Ammon's horn (tissue), 1 donor: ENCODE measurements around the gene TBC1D24.

Experiments
- DNase-seq: peaks from one replicate; pipeline ENCODE4 v3.0.0-alpha.2; 2016; ENCODE audit warnings: low spot score

The TBC1D24 gene

GRCh38 chr16:2517954-2518605 is 43.2 kb downstream of the TBC1D24 start:
- no peak for DNase-seq

GRCh38 chr16:2518823-2519710 is 44.1 kb downstream of the TBC1D24 start:
- no peak for DNase-seq

DNA sequence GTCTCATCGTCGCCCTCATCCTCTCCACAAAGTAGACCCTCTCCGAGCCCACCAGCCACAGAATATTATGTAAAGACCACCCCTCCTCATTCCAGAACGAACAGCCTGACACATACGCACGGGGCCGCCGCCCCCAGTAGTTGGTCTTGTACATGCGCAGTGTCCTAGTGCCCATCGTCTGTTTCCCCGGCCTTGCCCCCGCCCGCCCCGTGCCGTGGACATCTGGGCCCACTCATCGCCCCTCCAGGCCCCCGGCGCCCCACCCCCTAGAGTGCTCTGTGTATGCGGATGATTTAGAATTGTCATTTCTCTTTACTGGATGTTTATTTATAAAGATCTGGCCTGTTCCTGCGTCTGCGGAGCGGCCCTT is 44.8 kb downstream of the TBC1D24 start:
- DNase-seq: no peak

DNA sequence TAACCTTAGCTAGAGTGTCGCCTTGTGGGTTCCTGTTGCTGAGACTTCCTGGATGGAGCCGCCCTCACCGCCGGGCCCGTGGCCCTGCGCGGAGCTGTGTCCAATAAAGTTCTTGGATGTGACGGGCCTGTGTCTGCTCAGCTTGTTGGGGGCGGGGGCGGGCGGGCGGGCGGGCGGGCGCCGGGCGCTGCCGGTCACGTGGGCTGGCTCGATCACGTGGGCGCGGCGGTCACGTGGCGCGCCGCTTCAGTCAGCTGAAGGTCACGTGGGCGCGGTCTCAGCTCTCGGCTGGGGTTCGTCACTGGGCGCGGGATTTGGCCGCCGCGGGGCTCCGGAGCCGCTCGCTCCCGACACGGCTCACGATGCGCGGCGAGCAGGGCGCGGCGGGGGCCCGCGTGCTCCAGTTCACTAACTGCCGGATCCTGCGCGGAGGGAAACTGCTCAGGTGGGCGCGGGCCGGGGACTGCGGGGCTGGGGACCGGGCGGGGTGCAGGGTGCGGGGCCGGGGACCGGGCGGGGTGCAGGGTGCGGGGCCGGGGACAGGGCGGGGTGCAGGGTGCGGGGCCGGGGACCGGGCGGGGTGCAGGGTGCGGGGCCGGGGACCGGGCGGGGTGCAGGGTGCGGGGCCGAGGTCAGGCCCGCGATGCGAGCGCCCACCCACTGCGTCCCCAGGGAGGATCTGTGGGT is 45.3 kb downstream of the TBC1D24 start, which contains the start of gene AMDHD2:
AMDHD2 (plus strand) TSS at position 275 of the 687 bp plus-strand sequence; CDS start at position 363, 88 bp downstream.
- peak; percentile 91 for DNase-seq

DNA sequence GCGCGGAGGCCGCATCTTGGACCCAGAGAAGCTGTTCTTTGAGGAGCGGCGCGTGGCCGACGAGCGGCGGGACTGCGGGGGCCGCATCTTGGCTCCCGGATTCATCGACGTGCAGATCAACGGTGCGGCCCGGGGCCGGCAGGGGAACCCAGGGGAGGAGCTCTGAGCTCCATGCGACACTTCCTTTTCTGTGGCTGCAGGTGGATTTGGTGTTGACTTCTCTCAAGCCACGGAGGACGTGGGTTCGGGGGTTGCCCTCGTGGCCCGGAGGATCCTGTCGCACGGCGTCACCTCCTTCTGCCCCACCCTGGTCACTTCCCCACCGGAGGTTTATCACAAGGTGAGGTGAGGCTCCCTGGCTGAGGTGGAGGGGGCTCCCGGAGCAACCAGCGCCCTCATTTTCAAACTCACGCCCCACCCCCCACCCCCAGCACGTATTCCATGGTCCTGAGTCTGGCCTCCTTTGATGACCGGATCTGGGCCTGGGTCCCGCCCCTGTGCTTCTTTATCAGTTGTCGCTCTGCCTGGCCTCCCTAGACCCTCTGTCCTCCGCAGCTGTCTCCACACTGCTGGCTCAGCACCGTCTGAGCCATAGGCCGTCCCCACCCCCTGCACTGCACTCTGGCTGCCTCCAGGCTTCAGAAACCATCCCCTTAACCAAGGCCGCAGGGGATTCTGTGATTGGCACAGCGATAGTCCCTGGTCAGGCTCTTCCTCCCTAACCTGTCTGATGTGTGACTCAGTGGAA is 46.0 kb downstream of the TBC1D24 start:
- DNase-seq: no peak

DNA sequence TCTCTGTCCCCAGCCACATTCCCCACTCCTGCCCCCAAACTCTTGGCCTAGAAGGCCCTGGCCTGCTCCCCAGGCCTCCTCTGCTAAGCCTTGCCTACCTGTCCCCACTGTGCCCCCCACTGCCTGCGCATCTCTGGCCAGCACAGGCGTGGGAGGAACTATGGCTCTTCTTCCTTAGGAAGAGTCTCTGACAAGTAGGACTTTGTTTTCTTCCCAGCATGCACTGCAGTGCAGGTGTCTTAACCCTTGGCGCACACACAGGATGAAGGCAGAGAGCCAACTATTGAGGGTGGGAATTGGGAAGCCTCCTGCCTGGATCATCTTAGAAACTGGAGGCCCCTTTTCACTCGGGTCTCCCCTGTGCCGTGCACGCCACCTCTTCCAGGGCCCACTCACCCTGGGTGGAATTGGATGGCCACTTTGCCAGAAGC is 48.9 kb downstream of the TBC1D24 start:
- DNase-seq: no peak

GRCh38 chr16:2524339-2524938 is 49.5 kb downstream of the TBC1D24 start:
- DNase-seq: no peak

DNA sequence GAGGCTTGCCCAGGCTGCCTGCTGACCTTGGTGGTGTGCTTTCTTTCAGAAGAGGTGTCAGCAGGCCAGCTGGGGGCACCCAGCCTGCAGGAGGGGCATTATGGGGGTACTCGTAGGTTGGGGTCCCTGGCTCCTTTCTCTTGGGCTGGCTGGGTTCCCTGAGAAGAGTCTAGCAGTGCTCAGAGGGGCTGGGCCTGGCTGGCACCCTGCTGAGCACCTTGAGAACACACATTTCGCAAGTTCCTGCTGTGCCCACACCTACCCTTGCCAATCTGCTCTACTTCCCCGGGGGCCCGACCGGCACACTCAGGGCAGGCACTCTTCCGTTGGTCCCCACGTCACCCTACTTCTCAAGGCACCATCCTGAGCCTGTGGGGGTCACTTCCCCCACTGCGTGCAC is 51.2 kb downstream of the TBC1D24 start:
- DNase-seq: no peak

DNA sequence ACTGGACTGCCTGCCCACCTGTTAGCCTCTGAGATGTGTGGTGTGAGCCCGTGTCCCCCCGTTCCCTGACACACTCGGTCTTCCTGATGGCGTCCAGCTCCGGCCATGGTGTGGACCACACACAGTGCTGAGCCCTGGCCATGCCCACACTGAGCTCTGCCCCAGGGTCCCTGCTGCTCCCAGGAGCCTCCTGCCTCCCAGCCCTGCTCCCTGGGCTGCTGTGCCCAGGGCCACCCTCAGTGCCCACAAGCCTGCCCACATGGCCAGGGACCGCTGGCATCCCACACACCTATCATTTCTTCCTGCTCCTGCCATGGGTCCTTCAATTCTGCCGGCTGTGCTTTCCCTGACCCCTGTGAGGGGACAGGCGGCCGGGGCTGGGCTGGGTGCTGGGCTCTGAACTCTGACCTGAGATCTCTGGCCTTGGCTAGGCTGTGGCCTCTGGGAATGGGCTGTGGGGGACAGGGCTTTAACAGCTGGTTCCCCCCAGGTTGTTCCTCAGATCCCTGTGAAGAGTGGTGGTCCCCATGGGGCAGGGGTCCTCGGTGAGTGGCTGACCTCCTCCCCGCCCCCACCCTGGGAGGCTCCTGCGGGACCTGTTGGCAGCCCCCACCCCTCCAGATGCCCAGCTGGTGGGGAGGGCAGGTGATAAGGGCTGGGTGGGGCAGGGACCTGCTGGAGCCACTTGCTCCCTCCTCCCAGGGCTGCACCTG is 52.3 kb downstream of the TBC1D24 start:
- no peak for DNase-seq

- DNase-seq: no peak
Observed at GRCh38 chr16:2527784-2528100, 52.8 kb downstream of the TBC1D24 start.

- DNase-seq: no peak
Observed at GRCh38 chr16:2528161-2529060, 53.5 kb downstream of the TBC1D24 start.

- no peak for DNase-seq
Observed at GRCh38 chr16:2529061-2529931, 54.4 kb downstream of the TBC1D24 start.

GRCh38 chr16:2529961-2530628 is 55.2 kb downstream of the TBC1D24 start:
- no peak for DNase-seq

DNA sequence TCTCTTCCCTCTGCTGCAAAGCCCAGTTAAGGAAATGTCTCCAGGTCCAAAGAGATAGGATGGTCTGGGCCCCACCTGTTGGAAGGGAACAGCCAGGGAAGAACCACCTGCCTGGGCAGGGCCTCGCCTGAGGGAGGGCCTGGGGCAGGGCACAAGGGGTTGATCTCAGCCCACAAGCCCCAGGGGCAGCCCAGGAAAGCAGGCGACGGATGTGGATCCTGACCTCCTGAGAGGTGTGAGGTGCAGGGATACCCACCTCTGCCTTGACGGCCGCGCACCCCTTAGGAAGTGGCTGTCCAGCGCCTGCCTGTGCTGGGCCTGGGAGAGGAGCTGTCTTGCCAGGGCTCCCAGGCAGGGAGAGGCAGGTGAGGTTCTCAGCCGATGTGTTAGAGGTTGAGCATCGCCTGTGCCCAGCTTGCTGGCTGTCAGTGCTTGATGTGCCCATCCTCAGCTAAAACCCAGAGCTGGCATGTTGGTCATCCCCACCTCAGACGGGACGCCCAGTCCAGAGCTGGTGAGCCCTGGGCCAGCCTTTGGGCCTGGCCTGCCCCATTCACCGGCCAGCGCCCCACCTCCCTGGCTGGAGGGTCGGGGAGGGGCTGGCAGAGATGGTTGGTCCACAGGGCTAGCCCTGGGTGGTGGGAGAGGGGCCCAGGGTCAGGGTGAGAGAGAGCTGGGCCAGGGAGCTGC is 55.8 kb downstream of the TBC1D24 start:
- no peak for DNase-seq

GRCh38 chr16:2531371-2531695 is 56.4 kb downstream of the TBC1D24 start, which contains the start of gene CEMP1:
Gene CEMP1 (minus strand): TSS chr16:2531408. CDS start chr16:2531073, 335 bp downstream.
- no peak for DNase-seq

DNA sequence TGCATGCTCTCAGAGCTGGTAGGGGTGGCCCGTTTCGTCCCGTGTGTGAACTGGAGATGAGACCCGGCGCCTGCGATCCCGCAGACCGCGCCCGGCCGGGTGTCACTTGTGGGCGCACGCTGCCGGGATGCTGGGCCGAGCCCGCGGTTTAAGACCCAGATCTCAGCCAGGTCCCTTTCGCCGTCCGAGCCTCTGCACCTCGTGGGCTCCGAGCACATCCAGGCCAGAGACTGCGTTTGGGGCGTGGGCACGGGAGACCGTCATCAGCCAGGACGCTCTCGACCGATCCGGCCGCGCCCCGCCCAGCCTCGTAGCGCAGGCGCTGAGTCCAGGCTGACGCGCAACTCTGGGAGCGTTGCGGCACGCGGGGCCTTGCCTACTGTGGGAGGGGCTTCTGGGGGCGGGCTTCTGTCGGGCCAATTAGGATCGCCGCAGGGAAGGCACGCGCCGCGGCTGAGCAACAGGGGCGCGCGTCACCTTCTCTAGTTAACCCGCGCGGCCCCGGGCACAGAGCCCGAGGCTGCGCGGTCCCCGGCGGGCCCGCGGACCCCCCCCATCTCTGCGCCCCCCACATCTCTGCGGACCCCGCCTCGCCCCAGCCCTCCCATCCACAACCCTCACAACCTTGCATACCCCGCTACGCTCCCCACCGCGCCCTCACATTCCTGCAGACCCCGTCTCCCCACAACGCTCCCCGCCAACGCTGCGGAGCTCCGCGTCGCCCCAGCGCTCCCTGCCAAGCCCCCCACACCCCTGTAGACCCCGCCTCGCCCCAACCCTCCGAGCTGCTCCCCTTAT is 57.0 kb downstream of the TBC1D24 start:
- DNase-seq: peak; percentile 98
